Thyroid gland (tissue), 4 donors: ENCODE data around the gene LPP. TPM values are rescaled to one million over a fixed set of nuclear protein-coding genes. Genes with fewer than 3 reads are reported as not detected.

Experiments
- DNase-seq, 2 donors: peaks; one replicate each; pipeline ENCODE4 v3.0.0-alpha.2; 2019
- H3K27ac ChIP-seq, 3 donors: fragments of 200-600 bp; sonication (generic); 1 replicate in 2 of 3; 2 replicates in 1 of 3; pipeline ENCODE4 v1.5.1; 2016 to 2019; ENCODE audit warnings: mild to moderate bottlenecking in 1 of 3, moderate library complexity in 1 of 3
- H3K27me3 ChIP-seq: fragments of 200-600 bp; sonication (generic); one replicate; pipeline ENCODE4 v1.5.1; 2019
- H3K36me3 ChIP-seq, 2 donors: fragments of 200-600 bp; sonication (generic); one replicate each; pipeline ENCODE4 v1.5.1; 2016 to 2019
- H3K4me1 ChIP-seq, 2 donors: fragments of 200-600 bp; sonication (generic); one replicate each; pipeline ENCODE4 v1.5.1; 2017 to 2019
- H3K4me3 ChIP-seq, 3 donors: fragments of 200-600 bp; sonication (generic); replicated peaks in 1 of 3; 1 replicate in 2 of 3; 2 replicates in 1 of 3; pipeline ENCODE4 v1.5.1; 2016; ENCODE audit warnings: mild to moderate bottlenecking in 1 of 3
- H3K9me3 ChIP-seq: fragments of 200-600 bp; sonication (generic); one replicate; pipeline ENCODE4 v1.5.1; 2017
- CTCF ChIP-seq, 6 experiments: fragments of 200-600 bp in 3 of 6; fragments of 450-650 bp in 3 of 6; sonication (generic) in 3 of 6; IDR thresholded peaks; one replicate each; pipeline ENCODE4 v1.5.1; 2016 to 2019; ENCODE audit warnings: antibody characterized with exemption in 6 of 6, mild to moderate bottlenecking in 2 of 6, inconsistent platforms in 1 of 6, moderate library complexity in 1 of 6
- POLR2A ChIP-seq, 2 donors: fragments of 450-650 bp; IDR thresholded peaks; one replicate each; pipeline ENCODE4 v1.6.1; 2017; ENCODE audit warnings: antibody characterized with exemption in 2 of 2, mild to moderate bottlenecking in 2 of 2, moderate library complexity in 1 of 2
- WGBS, 2 donors: methylation state at CpG; one replicate each; pipeline ENCODE4 v1.1.5; 2017; 5-methylcytosine and 5-hydroxymethylcytosine counted together
- intact Hi-C: fragments of 100-400 bp; cut with DNase I; formaldehyde crosslinking; loops from one replicate; pipeline ENCODE4 v1.15.1; 2023
- total RNA-seq, 4 donors: library from RNA; depleted of rRNA; stranded (reverse); fragments of >200 nt; gene quantifications; one replicate each; pipeline ENCODE4 v1.2.3, GENCODE V29; 2016

LPP gene
- total RNA-seq, 4 donors from 2014 or later, result 79.0 to 141 (median 82.8) TPM

GRCh38 chr3:188486126-188486525 is 332.2 kb downstream of the LPP start:
- intact Hi-C loops, result no loop called here
- Histone ChIP-seq H3K27me3 (no peaks in the 10 kb centered on the region), H3K27ac (no peak overlapping the region), H3K4me3 (no peak overlapping the region), H3K36me3 (peaks cover 0 to 8% of the 10 kb centered on the region in 2 donors), H3K9me3 (no peaks in the 10 kb centered on the region), H3K4me1 (no peaks in the 10 kb centered on the region)
- no peak for TF ChIP-seq POLR2A (IDR thresholded peaks at IDR 0.05)
- TF ChIP-seq CTCF (IDR thresholded peaks at IDR 0.05), result no peak
- WGBS, 2 donors, result 96 to 97% methylated on average over 5 of the region's 5 CpGs
- DNase-seq, result no peak

GRCh38 chr3:188486952-188487351 is 333.0 kb downstream of the LPP start:
- Histone ChIP-seq H3K4me1 (no peaks in the 10 kb centered on the region), H3K27ac (no peak overlapping the region), H3K27me3 (no peaks in the 10 kb centered on the region), H3K4me3 (no peak overlapping the region), H3K9me3 (no peaks in the 10 kb centered on the region), H3K36me3 (peaks cover 0 to 8% of the 10 kb centered on the region in 2 donors)
- no peak for DNase-seq
- WGBS, 2 donors, result 92 to 93% methylated on average over 3 of the region's 3 CpGs
- intact Hi-C loops, result no loop called here
- TF ChIP-seq POLR2A (IDR thresholded peaks at IDR 0.05), result no peak
- TF ChIP-seq CTCF (IDR thresholded peaks at IDR 0.05), result no peak

DNA sequence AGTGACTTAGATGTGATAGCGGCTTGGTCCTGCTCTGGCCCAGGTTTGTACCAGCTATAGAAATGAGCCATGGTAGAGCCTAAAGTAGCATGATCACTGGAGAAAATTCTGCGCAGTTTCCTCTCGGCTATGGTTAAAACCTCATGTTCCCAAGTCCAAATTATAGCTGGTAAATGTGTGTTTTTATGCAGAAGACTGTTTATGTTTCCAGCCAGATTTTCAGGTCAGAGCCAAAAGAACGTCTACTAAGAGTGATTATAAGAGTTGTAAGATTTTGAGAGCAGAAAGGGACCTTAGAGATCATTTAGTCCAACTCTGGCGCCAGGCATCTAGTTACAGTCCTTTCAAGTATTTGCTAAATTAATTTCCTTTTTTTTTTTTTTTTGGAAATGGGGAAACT is 333.7 kb downstream of the LPP start:
- DNase-seq, result no peak
- no peaks in the 10 kb centered on the region for H3K27me3 ChIP-seq
- H3K27ac ChIP-seq, result no peak overlapping the region
- TF ChIP-seq POLR2A (IDR thresholded peaks at IDR 0.05) (no peak), CTCF (IDR thresholded peaks at IDR 0.05) (no peak)
- H3K4me3 ChIP-seq, result no peak overlapping the region
- H3K36me3 ChIP-seq, result peaks cover 0 to 8% of the 10 kb centered on the region in 2 donors
- WGBS, 2 donors, result 94 to 96% methylated on average over 5 of the region's 5 CpGs
- intact Hi-C loops, result no loop called here
- H3K4me1 ChIP-seq, result no peaks in the 10 kb centered on the region
- H3K9me3 ChIP-seq, result no peaks in the 10 kb centered on the region

- TF ChIP-seq CTCF (IDR thresholded peaks at IDR 0.05) (no peak), POLR2A (IDR thresholded peaks at IDR 0.05) (no peak)
- DNase-seq, result no peak
- H3K27me3 ChIP-seq, result no peaks in the 10 kb centered on the region
- WGBS, 2 donors, result 96 to 97% methylated on average over 6 of the region's 6 CpGs
- no peaks in the 10 kb centered on the region for H3K4me1 ChIP-seq
- H3K36me3 ChIP-seq, result peaks cover 0 to 8% of the 10 kb centered on the region in 2 donors
- no peaks in the 10 kb centered on the region for H3K9me3 ChIP-seq
- no peak overlapping the region for H3K4me3 ChIP-seq
- H3K27ac ChIP-seq, result no peak overlapping the region
- intact Hi-C loops, result no loop called here
Measured at GRCh38 chr3:188488801-188489200, 334.8 kb downstream of the LPP start.

GRCh38 chr3:188489639-188490405 is 335.9 kb downstream of the LPP start:
- intact Hi-C loops, result no loop called here
- no peaks in the 10 kb centered on the region for H3K4me1 ChIP-seq
- WGBS, 2 donors, result 88 to 91% methylated on average over 1 of the region's 1 CpG

More at GRCh38 chr3:188489639-188490405, 335.9 kb downstream of the LPP start:
- Histone ChIP-seq H3K4me3 (no peak overlapping the region), H3K27ac (no peak overlapping the region), H3K9me3 (no peaks in the 10 kb centered on the region), H3K36me3 (peaks cover 0 to 4% of the 10 kb centered on the region in 2 donors), H3K27me3 (no peaks in the 10 kb centered on the region)
- no peak for TF ChIP-seq POLR2A (IDR thresholded peaks at IDR 0.05)
- TF ChIP-seq CTCF (IDR thresholded peaks at IDR 0.05), result no peak
- no peak for DNase-seq
